ENCODE measurements around the gene GALNT11. TPM values are rescaled to one million over a fixed set of nuclear protein-coding genes. Genes with fewer than 3 reads are reported as not detected.

GALNT11 gene
- total RNA-seq, 1 donor from 2014 or later = 23.0 TPM

DNA sequence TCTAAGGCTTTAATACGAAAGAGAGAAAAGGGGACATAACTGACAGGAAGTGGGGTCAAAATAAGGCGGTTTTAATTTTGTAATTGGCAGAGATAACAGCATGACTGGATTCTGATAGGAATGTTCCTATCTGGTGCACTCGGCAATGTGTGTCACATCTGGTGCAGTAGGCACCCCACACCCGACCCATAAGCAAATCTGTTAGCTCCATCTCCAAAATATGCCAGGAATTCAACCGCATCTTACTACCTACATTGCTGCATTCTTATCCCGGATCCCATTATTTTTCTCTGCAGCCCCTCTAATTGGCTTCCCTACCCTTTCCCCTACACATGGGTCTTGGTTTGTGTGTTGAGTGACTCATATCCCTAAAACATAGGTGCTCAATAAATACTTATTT, 19.1 kb upstream of the GALNT11 start:
- H3K4me2 ChIP-seq (ENCODE audit: low read length) = no peak overlapping the region
- H3K9me3 ChIP-seq (ENCODE audit: insufficient read depth, low read depth, low read length) = no peaks in the 10 kb centered on the region
- Mint-ChIP-seq H3K4me3 (ENCODE audit: unreplicated experiment) (no peak overlapping the region), H3K27ac (ENCODE audit: unreplicated experiment) (no peak overlapping the region), H3K27me3 (ENCODE audit: low read depth, unreplicated experiment) (peaks cover 9% of the 10 kb centered on the region), H3K36me3 (ENCODE audit: low read depth, unreplicated experiment) (no peaks in the 10 kb centered on the region), H3K9me3 (ENCODE audit: unreplicated experiment) (no peaks in the 10 kb centered on the region), H3K4me1 (ENCODE audit: low read depth, unreplicated experiment) (peaks cover 1% of the 10 kb centered on the region)
- no peak overlapping the region for H3K4me3 ChIP-seq (ENCODE audit: insufficient read depth, low read depth, low read length)
- no peaks in the 10 kb centered on the region for H3K79me2 ChIP-seq (ENCODE audit: insufficient read depth, low read length)
- H3K27ac ChIP-seq (ENCODE audit: low read depth, low read length) = no peak overlapping the region
- H3K9ac ChIP-seq (ENCODE audit: low read length) = no peak overlapping the region
- FAIRE-seq (no peak), DNase-seq (ENCODE audit: low read depth) (no peak)
- H4K20me1 ChIP-seq (ENCODE audit: insufficient read depth, low read length) = no peaks in the 10 kb centered on the region
- H2AFZ ChIP-seq (ENCODE audit: low read depth, low read length) = no peak overlapping the region
- H3K36me3 ChIP-seq (ENCODE audit: insufficient read depth, low read length) = no peaks in the 10 kb centered on the region
- H3K27me3 ChIP-seq (ENCODE audit: insufficient read depth, low read length) = peaks cover 9% of the 10 kb centered on the region
- H3K4me1 ChIP-seq (ENCODE audit: insufficient read depth, low read length) = no peaks in the 10 kb centered on the region
- TF ChIP-seq, protein P1, sequence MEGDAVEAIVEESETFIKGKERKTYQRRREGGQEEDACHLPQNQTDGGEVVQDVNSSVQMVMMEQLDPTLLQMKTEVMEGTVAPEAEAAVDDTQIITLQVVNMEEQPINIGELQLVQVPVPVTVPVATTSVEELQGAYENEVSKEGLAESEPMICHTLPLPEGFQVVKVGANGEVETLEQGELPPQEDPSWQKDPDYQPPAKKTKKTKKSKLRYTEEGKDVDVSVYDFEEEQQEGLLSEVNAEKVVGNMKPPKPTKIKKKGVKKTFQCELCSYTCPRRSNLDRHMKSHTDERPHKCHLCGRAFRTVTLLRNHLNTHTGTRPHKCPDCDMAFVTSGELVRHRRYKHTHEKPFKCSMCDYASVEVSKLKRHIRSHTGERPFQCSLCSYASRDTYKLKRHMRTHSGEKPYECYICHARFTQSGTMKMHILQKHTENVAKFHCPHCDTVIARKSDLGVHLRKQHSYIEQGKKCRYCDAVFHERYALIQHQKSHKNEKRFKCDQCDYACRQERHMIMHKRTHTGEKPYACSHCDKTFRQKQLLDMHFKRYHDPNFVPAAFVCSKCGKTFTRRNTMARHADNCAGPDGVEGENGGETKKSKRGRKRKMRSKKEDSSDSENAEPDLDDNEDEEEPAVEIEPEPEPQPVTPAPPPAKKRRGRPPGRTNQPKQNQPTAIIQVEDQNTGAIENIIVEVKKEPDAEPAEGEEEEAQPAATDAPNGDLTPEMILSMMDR (IDR thresholded peaks at IDR 0.05; ENCODE audit: insufficient read depth, low read depth, low read length) = no peak
- TF ChIP-seq EZH2 (IDR thresholded peaks at IDR 0.05; ENCODE audit: insufficient read depth, low read length) = no peak

DNA sequence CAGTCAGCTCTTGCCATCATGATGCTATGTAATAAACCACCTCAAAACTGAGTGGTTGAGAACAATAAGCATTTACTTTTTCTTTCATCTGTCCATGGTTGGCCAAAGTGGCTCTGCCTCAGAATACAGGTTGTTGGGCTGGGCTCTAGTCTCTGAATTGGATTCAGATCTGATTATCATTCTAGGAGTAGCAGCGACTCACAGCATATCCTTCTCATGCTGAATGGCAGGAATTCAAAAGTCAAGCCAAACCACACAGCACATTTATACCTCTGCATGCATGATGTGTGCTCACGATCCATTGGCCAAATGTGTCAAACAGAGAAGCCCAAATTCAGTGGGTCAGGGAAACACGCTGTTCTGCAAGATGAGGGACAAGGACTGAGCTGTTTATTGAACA, 13.6 kb upstream of the GALNT11 start:
- H3K4me3 ChIP-seq (ENCODE audit: insufficient read depth, low read depth, low read length) = no peak overlapping the region
- no peaks in the 10 kb centered on the region for H3K4me1 Mint-ChIP-seq (ENCODE audit: low read depth, unreplicated experiment)
- H3K4me2 ChIP-seq (ENCODE audit: low read length) = no peak overlapping the region
- H3K36me3 ChIP-seq (ENCODE audit: insufficient read depth, low read length) = no peaks in the 10 kb centered on the region
- FAIRE-seq (no peak), DNase-seq (ENCODE audit: low read depth) (no peak)
- H3K36me3 Mint-ChIP-seq (ENCODE audit: low read depth, unreplicated experiment) = no peaks in the 10 kb centered on the region
- H3K27me3 Mint-ChIP-seq (ENCODE audit: low read depth, unreplicated experiment) = peaks cover 6% of the 10 kb centered on the region
- no peaks in the 10 kb centered on the region for H4K20me1 ChIP-seq (ENCODE audit: insufficient read depth, low read length)
- H3K9me3 ChIP-seq (ENCODE audit: insufficient read depth, low read depth, low read length) = no peaks in the 10 kb centered on the region
- H3K27ac ChIP-seq (ENCODE audit: low read depth, low read length) = no peak overlapping the region
- H3K4me1 ChIP-seq (ENCODE audit: insufficient read depth, low read length) = no peaks in the 10 kb centered on the region
- no peaks in the 10 kb centered on the region for H3K79me2 ChIP-seq (ENCODE audit: insufficient read depth, low read length)
- no peaks in the 10 kb centered on the region for H3K27me3 ChIP-seq (ENCODE audit: insufficient read depth, low read length)
- no peak for TF ChIP-seq EZH2 (IDR thresholded peaks at IDR 0.05; ENCODE audit: insufficient read depth, low read length)
- TF ChIP-seq, protein P1 (IDR thresholded peaks at IDR 0.05; ENCODE audit: insufficient read depth, low read depth, low read length) = no peak
- no peak overlapping the region for H2AFZ ChIP-seq (ENCODE audit: low read depth, low read length)
- H3K9me3 Mint-ChIP-seq (ENCODE audit: unreplicated experiment) = peaks cover 5% of the 10 kb centered on the region
- no peak overlapping the region for H3K9ac ChIP-seq (ENCODE audit: low read length)
- no peak overlapping the region for H3K27ac Mint-ChIP-seq (ENCODE audit: unreplicated experiment)
- no peak overlapping the region for H3K4me3 Mint-ChIP-seq (ENCODE audit: unreplicated experiment)

DNA sequence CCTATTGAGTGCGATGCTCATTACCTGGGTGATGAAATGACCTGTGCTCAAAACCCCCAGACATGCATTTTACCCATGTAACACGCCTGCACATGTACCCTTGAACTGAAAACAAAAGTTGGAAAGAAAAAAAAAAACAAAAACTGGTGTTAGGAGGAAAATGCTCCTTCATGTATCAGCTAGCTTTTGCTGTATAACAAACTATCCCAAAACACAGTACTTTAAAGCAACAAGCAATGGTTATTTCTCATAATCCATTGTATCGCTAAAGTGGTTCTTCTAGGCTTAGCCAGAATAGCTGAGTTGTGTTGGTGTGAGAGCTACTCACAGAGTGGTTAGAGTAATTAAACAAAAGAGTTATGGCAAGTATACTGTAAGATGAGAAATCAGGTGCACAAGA, 12.2 kb upstream of the GALNT11 start:
- no peaks in the 10 kb centered on the region for H3K79me2 ChIP-seq (ENCODE audit: insufficient read depth, low read length)
- H2AFZ ChIP-seq (ENCODE audit: low read depth, low read length) = no peak overlapping the region
- FAIRE-seq = no peak
- no peak for DNase-seq (ENCODE audit: low read depth)
- H3K4me3 ChIP-seq (ENCODE audit: insufficient read depth, low read depth, low read length) = no peak overlapping the region
- H3K27ac ChIP-seq (ENCODE audit: low read depth, low read length) = no peak overlapping the region
- Mint-ChIP-seq H3K4me1 (ENCODE audit: low read depth, unreplicated experiment) (no peaks in the 10 kb centered on the region), H3K9me3 (ENCODE audit: unreplicated experiment) (peaks cover 5% of the 10 kb centered on the region), H3K4me3 (ENCODE audit: unreplicated experiment) (no peak overlapping the region), H3K27ac (ENCODE audit: unreplicated experiment) (no peak overlapping the region), H3K36me3 (ENCODE audit: low read depth, unreplicated experiment) (no peaks in the 10 kb centered on the region), H3K27me3 (ENCODE audit: low read depth, unreplicated experiment) (peaks cover 6% of the 10 kb centered on the region)
- H4K20me1 ChIP-seq (ENCODE audit: insufficient read depth, low read length) = no peaks in the 10 kb centered on the region
- no peaks in the 10 kb centered on the region for H3K9me3 ChIP-seq (ENCODE audit: insufficient read depth, low read depth, low read length)
- no peak overlapping the region for H3K4me2 ChIP-seq (ENCODE audit: low read length)
- H3K27me3 ChIP-seq (ENCODE audit: insufficient read depth, low read length) = no peaks in the 10 kb centered on the region
- H3K4me1 ChIP-seq (ENCODE audit: insufficient read depth, low read length) = no peaks in the 10 kb centered on the region
- TF ChIP-seq, protein P1 (IDR thresholded peaks at IDR 0.05; ENCODE audit: insufficient read depth, low read depth, low read length) = no peak
- TF ChIP-seq EZH2 (IDR thresholded peaks at IDR 0.05; ENCODE audit: insufficient read depth, low read length) = no peak
- H3K36me3 ChIP-seq (ENCODE audit: insufficient read depth, low read length) = no peaks in the 10 kb centered on the region
- H3K9ac ChIP-seq (ENCODE audit: low read length) = no peak overlapping the region

Data from astrocyte (in vitro differentiated cells and primary cell).